ENCODE data around the gene TRIM29.
"Not testable (repeated sequence)": the region's sequence is repeated elsewhere in the genome, so short reads cannot be mapped to it uniquely, and the experiment has no call there.

The TRIM29 gene

DNA sequence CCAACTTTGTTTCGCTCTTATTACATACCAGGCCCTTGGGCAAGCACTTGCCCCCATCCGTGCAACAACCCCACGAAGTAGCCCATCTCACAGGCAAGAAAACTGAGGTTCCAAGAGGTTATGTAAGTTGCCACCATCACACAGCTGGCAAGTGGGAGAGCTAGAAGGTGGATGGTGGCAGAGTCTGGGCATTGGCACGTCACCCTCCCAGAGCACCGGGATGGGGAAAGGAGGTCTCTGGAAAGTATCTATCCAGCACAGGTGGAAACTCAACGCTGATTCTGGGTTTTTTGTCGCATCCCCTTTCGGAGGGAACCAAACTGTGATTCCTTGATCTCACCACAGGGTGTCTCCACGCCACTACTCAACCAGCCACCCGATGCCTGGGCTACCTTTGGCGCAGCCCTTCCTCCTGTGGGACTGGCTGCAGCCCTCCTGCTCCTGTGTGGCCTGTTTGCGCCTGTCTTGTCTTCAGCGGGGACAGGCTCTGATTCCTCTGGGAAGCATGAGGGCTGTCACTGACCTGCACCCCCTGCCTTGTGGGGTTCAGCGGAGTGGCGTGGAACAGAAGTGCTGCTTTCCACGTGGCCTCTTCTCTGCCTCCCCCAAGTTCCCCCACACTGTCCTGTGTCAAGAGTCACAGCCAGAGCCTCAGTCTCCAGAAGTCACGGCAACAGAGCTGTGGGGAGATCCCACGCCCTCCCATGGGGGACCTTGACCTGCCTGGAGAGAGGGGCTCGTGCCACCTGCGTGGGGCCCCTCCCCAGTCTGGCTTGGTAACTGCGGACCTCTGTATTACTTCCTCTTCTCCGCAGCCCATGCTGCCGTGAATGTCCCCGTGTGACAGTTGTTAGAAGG, 34.4 kb upstream of the TRIM29 start:
- peak; percentile 34 for DNase-seq

DNA sequence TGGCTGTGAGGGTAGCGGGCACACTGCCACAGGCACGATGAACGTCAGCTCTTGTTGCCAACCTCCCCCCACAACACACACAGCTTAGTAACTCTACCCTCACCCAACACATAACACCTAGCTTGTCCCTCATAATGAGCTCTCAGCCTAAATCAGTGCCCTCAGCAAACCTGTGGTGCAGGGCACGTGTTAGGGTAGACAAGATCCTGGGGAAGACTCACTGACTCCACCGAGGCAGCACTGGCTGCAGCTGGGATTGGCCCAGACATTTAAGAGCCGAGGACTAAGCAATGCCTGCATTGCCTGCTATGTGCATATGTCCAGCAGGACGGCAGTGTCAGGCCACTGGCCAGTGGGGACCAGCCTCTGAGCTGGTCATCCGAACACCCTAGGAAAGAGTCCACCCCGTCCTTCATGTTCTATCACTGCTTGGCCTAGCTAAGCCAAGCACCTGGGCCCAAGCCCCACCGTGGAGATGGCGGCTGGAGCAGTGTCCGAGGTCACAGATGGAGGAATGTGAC, 32.9 kb upstream of the TRIM29 start:
- DNase-seq: no peak

DNA sequence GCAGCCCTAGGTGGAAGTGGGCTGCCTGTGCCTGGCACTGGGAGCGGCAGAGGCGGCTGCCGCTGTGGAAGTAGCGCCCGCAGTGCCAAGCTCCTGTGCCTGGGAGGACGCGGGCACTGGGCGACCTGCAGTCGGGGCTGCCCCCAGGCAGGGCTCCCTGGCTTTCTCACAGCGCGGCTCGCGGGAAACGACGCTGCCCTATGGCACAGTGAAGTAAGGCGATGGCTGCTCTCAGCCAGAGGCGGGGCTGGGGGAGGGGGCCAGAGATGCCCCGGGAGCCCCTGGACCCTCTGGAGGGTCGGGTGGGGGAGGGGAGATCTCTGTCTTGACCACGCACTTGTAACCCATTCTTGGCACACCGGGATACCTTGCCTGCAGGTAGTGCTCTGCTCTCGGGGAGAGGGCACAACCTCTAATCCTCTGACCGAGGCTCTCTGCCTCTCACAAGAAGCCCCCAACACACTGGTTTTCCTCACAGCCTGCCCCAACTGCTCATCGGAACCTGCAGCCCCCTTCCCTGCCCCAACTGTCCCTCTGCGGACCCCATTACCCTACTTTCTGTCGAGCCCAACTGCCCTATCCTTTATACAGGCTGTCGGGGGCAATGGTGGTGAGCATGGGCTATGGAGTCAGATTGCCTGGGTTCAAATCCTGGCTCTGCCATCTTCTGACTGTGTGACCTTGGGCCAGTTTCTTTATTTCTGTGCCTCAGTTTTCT, 32.2 kb upstream of the TRIM29 start:
- no peak for DNase-seq

DNA sequence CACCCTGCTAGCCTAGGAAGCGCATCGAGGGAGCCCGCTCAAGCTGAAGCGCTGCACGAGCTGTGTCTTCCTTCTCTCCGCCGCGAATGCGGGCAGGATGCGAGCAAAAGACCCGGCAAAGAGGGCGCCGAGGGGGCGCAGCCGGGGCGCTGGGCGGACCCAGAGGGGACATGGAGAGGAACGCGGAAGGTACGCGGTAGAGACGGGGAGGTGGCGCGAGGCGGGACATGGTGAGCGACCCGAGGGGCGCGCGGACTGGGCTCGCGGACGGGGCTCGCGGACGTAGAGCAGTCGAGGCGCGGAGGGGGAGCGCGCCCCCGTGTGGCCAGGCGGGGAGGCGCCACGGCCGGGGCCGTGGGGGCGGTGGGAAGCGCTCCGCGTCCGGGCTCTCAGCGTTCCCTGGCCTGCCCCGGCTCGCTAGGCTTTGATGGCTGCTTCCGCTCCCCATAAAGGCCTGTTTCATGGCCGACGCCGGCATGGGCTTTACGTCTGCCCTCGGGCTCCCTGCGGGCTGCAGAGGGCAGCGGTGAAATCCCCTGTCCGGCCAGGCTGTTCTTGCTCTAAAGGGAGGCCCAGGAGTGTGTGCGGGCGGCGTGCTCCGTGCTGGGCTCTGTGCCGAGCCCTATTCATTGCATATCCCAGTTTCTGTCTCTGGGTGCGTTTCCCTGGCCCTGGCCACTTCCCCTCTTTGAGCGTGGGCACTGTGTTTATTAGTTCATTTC, 31.2 kb upstream of the TRIM29 start:
- peak; percentile 29 for DNase-seq

DNA sequence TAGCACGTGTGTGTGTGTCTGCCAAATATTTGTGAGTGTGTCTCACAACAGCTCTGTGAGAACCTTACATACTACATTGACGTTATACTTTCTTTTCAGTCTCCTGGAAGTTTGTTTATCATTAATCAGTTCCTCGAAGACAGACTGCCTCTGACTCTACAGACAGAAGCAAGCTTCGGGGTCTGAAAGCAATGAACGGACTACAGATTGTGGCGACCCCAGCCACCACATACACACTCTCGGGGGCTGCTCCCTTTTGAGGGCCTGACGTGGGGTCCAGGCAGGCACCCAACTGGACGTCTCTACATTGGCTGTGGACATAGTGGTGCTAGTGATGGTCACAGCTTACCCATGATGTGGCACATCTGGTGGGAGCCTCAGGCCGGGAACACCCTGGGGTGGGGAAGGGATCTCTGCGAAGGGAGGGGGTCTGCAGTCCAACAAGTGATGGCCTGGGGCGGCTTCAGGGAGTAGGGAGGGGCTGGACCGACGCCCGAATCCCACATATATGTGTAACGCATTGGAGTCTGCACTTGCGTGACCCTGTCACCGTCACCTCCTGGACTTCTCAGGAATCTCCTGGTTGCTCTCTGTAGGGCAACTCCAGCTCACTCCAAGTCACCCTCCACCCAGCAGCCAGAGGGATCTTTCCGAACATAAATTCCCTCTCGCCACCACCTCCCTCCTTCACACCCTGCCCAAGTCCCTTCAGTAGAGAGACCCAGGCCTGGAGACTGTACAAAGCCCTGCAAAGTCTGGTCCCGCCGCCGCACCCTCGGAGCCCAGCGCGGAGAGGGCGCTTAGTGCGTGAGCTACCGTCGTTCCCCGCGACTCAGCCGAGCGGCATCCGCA, 30.4 kb upstream of the TRIM29 start:
- no peak for DNase-seq

DNA sequence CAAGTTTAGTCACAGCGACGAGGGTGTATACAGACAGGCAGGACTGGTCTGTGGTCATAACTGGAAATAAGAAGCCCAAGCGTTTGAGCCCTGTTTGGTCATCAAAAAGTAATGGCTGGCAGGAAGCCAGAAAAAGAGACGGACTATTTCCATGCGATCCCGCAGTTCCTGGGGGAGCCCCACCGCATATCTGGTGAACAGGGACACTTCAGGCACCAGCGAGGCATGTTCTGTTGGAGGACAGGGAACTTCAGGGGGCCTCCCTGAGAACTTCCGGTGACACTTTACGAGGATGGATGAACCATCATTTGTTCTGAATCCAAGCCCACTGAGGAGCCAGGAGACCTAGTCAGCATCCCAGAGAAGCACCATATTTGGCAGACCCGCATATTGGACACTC, 29.7 kb upstream of the TRIM29 start:
- no peak for DNase-seq

DNA sequence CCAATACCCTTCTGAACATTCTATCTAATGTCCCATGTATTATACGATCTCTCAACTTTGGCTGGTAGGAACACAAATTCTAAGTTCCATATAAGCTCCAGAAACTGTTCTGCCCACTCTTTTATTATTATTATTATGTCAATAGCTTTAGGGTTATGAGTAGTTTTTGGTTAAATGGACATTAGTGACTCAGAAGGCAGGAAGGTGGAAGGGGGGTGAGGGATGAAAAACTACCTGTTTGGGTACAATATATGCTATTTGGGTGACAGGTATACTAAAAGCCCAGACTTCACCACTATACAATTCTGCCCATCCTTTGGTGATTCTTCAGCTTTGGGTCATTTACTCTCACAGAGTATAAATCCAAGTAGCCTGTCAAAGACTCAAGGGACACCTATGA, 22.5 kb upstream of the TRIM29 start:
- no peak for DNase-seq

DNA sequence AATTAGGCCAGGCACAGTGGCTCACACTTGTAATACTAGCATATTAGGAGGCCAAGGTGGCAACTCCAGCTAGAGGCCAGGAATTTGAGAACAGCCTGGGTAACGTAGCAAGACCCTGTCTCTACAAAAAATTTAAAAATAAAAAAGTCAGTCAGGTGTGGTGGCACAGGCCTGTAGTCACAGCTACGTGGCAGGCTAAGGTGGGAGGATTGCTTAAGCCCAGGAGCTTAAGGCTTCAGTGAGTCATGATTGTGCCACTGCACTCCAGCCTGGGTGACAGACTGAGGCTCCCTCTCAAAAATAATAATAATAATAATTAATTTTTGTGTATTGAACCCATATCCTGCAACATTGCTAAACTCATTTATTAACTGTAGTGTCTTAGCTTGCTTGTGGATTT, 15.3 kb upstream of the TRIM29 start:
- DNase-seq: no peak

DNA sequence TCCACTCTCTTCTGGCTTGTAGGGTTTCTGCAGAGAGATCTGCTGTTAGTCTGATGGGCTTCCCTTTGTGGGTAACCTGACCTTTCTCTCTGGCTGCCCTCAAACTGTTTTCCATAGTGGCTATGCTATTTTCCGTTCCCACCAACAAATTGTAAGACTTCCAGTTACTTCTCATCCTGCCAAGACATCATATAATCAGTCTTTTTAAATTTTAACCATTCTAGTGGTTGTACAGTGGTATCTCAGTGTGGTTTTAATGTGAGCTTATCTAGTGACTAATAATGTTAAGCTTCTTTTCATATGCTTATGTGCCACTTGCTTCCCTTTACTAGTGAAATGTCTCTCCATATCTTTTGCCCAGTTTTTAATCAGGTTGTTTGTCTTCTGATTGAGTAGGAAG, 13.6 kb upstream of the TRIM29 start:
- no peak for DNase-seq

DNA sequence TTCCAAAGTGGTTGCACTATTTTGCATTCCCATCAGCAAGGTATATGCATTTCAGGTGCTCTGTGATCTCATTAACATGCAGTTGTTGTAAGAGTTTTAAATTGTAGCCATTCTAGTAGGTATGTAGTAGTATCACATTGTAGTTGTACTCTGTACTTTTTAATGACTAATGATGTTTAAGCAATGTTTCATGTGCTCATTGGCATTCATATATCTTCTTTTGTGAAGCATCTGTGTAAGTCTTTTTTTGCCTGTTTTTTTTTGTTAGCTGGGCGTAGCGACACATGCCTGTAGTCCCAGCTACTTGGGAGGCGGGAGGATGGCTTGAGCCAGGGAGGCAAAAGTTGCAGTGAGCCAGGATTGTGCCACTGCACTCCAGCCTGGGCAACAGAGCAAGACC, 11.3 kb upstream of the TRIM29 start:
- no peak for DNase-seq

DNA sequence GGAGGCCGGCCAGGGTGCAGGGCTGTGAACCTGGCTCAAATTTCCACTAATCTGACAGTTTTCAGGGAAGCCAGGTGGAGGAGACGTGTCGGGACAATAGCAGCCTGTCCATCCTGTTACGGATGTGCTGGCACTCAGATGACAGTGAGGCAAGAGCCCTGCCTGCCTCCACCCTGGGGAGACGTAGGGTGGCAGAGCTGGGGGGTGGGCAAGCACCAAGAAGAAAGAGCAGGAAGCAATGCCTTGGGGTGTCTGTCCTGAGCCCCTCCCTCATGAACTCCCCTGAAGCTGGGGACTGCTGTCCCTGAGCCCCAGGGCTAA, 10.0 kb upstream of the TRIM29 start:
- no peak for DNase-seq

DNA sequence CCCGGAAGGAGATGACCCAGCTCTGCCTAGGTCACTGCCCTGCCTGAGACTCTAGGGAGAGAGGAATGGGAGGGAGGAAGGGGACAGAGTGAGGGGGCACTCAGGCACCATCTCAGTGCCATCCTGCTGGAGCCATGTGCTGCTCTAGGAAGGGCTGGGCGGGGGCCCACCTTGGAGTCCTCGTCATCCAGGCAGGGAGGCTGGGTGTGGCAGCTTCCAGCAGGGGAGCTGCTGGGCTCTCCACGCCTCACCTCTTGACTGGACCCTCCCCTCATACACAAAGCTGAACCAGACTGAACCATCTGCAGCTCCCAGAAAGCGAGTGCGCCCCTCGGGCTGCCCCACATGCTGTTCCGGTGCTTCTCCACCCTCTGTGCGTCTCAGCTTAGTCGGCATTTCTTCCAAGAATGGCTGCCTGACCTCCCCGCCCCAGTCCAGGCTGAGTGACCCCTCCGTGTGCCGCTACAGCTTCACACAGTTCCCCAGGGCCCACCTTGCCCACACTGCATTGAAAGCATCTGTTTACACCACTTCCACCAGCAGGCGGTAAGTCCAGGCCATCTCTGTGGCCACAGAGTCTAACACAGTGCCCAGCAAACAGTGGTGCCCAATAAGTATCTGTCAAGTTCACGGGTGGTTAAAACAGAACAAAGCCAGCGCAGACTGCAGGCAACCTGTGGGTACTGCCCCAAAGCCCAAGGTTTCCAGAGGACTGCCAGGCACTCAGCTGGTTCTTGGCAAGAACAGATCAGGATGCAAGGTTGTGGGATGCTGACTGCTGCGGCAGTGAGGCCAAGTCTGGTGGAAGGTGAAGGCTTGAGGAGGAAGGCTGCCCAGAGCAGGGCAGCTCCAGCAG, 9.4 kb upstream of the TRIM29 start:
- no peak for DNase-seq

DNA sequence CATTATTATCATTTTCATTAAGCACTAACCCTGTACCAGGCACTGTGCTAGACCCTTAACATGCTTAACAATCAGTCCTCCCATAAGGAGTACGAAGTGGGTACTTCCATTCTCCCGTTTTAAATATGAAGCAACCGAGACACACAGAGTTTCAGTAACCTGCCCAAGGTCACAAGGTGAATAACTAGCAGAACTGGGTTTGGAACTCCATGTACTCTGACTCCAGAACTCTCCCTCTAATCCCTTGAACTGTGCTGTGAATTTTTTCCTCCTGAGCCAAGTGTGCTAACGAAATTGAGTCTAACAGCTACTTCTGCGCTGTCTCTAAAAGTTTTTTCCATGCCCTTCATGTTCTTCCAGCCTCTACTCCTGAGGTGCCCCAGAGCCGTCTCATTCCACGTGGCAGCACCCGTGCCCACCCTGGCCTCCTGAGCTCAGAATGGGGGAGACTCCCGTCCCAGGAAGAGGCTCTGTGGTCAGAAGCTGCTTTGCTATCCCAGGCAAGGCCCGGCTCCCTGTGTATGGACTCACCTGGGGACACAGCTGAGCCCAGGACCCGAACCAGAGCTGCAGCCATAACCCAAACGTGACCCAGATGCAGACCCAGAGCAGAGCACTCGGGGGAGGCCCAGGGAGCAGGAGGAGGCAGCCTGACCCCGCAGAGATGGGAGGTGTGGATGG, 8.6 kb upstream of the TRIM29 start:
- no peak for DNase-seq

DNA sequence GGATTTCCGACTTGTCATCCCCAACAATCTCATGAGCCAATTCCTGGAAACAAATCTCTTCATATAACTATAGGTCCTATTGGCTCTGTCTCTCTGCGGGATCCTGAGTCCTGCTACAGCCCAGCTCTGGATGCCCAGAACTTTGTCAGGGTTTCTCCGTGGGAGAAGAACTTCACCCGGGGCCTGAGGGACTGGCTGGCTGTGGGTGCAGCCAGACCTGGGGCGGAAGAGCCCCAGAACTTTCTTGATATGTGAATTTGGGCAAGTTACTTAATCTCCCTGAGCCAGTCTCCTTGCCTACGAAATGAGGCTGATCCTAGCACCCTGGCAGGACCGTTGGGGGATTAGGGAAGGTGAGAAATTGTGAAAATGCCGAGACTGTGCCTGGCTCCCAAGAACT, 6.6 kb upstream of the TRIM29 start:
- DNase-seq: no peak

DNA sequence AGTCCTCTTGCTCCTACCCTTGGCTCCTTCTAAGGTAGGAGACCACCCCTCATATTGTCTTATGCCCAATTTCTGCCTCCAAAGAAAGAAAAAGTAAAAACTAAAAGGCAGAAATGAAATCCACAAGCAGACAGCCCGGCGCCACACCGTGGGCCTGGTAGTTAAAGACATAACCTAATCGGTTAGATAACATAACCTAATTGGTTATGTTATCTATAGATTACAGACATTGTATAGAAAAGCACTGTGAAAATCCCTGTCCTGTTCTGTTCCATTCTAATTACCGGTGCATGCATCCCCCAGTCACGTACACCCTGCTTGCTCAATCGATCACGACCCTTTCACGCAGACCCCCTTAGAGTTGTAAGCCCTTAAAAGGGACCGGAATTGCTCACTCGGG, 5.6 kb upstream of the TRIM29 start:
- DNase-seq: not testable (repeated sequence)

DNA sequence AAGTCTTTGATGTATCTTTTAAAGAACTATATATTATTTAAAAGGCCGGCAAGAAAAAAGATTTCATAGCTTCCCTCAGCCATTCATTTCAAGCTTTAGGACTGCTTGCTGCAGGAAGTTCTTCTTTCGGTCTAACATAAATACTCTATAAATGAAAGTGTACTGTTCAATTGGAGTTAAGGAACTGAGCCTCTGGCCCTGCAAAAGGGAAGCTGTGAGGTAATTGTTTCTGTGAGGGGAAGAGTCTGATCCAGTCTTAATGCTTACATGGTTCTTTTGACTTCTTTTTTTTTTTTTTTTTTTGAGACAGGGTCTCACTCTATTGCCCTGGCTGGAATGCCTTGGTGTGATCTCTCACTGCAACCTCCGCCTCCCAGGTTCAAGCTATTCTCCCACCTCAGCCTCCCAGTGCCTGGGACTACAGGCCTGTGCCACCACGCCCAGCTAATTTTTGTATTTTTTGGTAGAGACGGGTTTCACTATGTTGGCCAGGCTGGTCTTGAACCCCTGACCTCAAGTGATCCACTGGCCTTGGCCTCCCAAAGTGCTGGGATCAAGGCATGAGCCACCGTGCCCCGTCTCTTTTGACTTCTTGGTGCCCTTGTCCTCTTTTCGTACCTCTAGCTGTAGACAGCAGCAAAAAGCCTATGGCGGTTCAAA, 4.7 kb upstream of the TRIM29 start:
- no peak for DNase-seq

DNA sequence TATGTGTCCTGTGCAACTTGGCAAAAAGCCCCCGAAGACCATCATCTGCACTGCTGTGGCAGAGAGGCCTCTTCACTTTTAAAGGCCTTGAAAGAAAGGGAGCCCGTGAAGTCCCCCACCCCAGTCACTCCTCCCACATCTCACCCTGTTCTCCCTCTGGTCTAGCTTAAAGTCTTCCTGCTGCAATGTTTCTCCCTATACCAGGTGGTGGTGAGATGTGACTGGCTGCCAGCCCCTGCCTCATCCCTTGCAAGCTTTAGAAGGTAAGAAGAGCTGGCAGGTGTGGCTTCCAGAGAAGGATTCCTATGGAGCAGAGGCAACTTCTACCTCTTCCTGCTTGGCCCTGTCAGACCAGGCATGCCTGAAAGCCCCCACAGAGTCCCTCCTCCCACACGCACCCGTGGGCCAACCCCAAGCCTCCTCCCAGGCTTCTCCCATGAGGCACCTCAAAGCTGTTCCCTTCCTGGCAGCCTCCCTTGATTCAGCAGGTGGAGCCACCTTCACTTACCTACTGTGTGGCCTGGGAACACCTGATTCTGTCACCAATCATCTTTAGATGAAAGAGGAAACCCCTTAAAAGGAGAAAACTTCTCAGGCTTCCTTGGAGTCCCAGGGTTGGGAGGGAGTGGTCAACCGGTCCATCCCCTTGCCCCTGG, 4.0 kb upstream of the TRIM29 start:
- no peak for DNase-seq

DNA sequence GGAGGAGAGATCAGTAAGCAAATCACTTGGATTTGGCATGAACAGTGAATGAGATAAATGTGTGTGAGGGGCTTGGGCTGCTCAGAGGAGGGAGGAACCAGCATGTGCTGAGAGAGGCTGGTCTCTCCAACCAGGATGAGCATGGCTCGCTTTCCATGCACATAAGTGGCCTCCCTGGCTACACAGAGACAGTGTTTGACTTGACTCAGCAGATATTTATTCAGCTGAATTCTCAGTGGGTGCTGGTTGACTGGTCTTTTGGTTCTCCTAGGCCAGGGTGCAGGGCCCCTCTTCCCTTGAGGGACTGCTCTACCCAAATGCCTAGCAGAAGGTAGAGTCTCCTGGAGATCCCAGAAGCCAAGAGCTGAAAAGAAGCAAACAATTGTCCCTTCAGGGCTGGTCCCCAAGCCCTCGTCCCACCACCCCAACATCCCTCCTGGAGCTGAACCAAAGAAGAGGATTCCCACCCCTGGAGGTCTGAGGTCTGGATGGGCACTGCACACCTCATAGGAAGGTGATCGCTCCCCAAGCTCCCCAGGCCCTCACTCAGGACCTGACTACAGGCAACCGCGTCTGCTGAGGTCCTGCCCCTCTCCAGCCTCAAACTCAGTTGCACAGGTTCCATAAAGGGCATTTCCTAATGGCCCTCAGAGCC, 3.3 kb upstream of the TRIM29 start:
- DNase-seq: no peak

DNA sequence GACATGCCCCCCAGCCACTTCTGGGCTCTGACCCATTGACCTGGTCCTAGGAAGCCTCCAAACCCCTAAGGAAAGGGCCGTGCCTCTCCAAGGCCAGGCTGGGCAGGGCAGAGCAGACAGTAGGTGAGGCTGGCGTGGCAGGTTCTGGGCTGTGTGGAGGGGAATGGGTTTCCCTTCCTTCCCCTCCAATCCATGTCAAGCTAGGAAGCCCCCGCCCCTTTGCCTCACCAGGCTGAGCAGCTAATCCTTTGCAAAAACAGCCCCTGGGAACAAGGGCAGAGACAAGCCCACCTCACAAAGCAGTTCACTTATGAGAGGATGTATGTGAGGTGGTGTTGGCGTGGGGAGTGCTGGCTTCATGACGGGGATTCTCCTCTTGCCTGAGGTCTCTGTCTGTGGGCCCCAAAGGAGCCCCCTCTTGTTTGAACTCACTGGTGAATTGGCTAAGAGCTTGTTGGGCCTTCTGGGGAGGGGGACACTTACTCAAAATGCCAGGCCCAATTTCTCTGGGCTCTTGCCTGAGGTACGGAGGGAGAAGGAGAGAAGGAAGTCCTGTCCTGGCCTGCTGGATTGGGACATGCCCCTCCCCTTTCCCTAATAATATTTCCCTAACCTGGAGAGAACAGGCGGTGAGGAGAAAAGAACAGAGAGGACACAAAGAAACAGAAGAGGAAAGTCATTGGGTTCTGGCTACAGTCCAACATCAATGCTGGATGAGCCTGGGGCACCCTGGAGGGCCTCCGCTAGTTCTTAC, 1.6 kb upstream of the TRIM29 start:
- DNase-seq: no peak

Data from CD4-positive, alpha-beta T cell treated with Interferon gamma for 1 hour (primary cell).